IPS-18c (cell line): ENCODE data around the gene SHROOM1.
"Not testable (repeated sequence)": the region's sequence is repeated elsewhere in the genome, so short reads cannot be mapped to it uniquely, and the experiment has no call there.

Experiments
- H3K4me3 ChIP-seq: 2 replicates; pipeline ENCODE4 v1.7.0; 2013; ENCODE audit warnings: low read depth, mild to moderate bottlenecking, low read length, moderate library complexity; ENCODE audit not compliant: insufficient read depth
- H3K9me3 ChIP-seq: one replicate; pipeline ENCODE4 v1.6.1; 2013; ENCODE audit warnings: mild to moderate bottlenecking, low read length, moderate library complexity; ENCODE audit not compliant: control insufficient read depth, insufficient read depth

Gene SHROOM1

GRCh38 chr5:132856011-132856410, 25.6 kb upstream of the SHROOM1 start:
- Histone ChIP-seq H3K4me3 (no peak overlapping the region), H3K9me3 (no peaks in the 10 kb centered on the region)

- not testable (repeated sequence) for H3K4me3 ChIP-seq, H3K9me3 ChIP-seq
These were observed 24.5 kb upstream of the SHROOM1 start for GRCh38 chr5:132854992-132855391.

- H3K4me3 ChIP-seq, result no peak overlapping the region
- no peaks in the 10 kb centered on the region for H3K9me3 ChIP-seq
These were observed 23.9 kb upstream of the SHROOM1 start for GRCh38 chr5:132854301-132854700.

- H3K4me3 ChIP-seq, result no peak overlapping the region
- H3K9me3 ChIP-seq, result no peaks in the 10 kb centered on the region
These were observed 23.3 kb upstream of the SHROOM1 start for GRCh38 chr5:132853790-132854189.

- Histone ChIP-seq H3K4me3 (no peak overlapping the region), H3K9me3 (no peaks in the 10 kb centered on the region)
These were observed 22.9 kb upstream of the SHROOM1 start for GRCh38 chr5:132853323-132853722.

GRCh38 chr5:132850066-132850465, 19.6 kb upstream of the SHROOM1 start:
- no peak overlapping the region for H3K4me3 ChIP-seq
- no peaks in the 10 kb centered on the region for H3K9me3 ChIP-seq

- H3K9me3 ChIP-seq, result no peaks in the 10 kb centered on the region
These were observed 18.9 kb upstream of the SHROOM1 start for GRCh38 chr5:132849347-132849746.

GRCh38 chr5:132848270-132848669, 17.8 kb upstream of the SHROOM1 start:
- Histone ChIP-seq H3K4me3 (no peak overlapping the region), H3K9me3 (no peaks in the 10 kb centered on the region)

More at GRCh38 chr5:132849347-132849746, 18.9 kb upstream of the SHROOM1 start:
- no peak overlapping the region for H3K4me3 ChIP-seq

- Histone ChIP-seq H3K4me3 (no peak overlapping the region), H3K9me3 (no peaks in the 10 kb centered on the region)
These were observed 10.9 kb upstream of the SHROOM1 start for GRCh38 chr5:132841305-132841704.

- Histone ChIP-seq H3K4me3 (no peak overlapping the region), H3K9me3 (no peaks in the 10 kb centered on the region)
These were observed 10.4 kb upstream of the SHROOM1 start for GRCh38 chr5:132840896-132841295.

- Histone ChIP-seq H3K9me3 (no peaks in the 10 kb centered on the region), H3K4me3 (no peak overlapping the region)
These were observed 9.9 kb upstream of the SHROOM1 start for GRCh38 chr5:132840313-132840712.

- no peaks in the 10 kb centered on the region for H3K9me3 ChIP-seq
- no peak overlapping the region for H3K4me3 ChIP-seq
These were observed 9.2 kb upstream of the SHROOM1 start for GRCh38 chr5:132839426-132840301.

GRCh38 chr5:132838516-132839282, 8.3 kb upstream of the SHROOM1 start:
- Histone ChIP-seq H3K9me3 (no peaks in the 10 kb centered on the region), H3K4me3 (no peak overlapping the region)

- H3K9me3 ChIP-seq, result no peaks in the 10 kb centered on the region
- H3K4me3 ChIP-seq, result no peak overlapping the region
These were observed 7.4 kb upstream of the SHROOM1 start for GRCh38 chr5:132837868-132838267.

- no peaks in the 10 kb centered on the region for H3K9me3 ChIP-seq
- no peak overlapping the region for H3K4me3 ChIP-seq
These were observed 6.4 kb upstream of the SHROOM1 start for GRCh38 chr5:132836852-132837251.

GRCh38 chr5:132834057-132834456, 3.6 kb upstream of the SHROOM1 start:
- H3K4me3 ChIP-seq, result no peak overlapping the region
- H3K9me3 ChIP-seq, result no peaks in the 10 kb centered on the region

GRCh38 chr5:132832612-132833011, 2.2 kb upstream of the SHROOM1 start:
- Histone ChIP-seq H3K9me3 (peaks cover 2% of the 10 kb centered on the region), H3K4me3 (no peak overlapping the region)
